B cell (primary cell): ENCODE measurements around the gene HOXC4. TPM values are rescaled to one million over a fixed set of nuclear protein-coding genes. Genes with fewer than 3 reads are reported as not detected.

Experiments
- ATAC-seq: fragments of 200-7000 bp; cut with Tn5 transposase; one replicate; pipeline ENCODE4 v1.10.0; 2021; ENCODE audit warnings: low read depth, mild to moderate bottlenecking, moderate number of reproducible peaks, moderate library complexity
- CTCF ChIA-PET: fragments of 350-600 bp; sonication (Branson Sonifier 250); formaldehyde crosslinking; loops from one replicate; lab custom pipeline; 2021; ENCODE audit warnings: antibody characterized with exemption, inconsistent platforms; lab: Charles Lee
- POLR2A ChIA-PET: fragments of 350-600 bp; sonication (Branson Sonifier 250); formaldehyde crosslinking; loops from one replicate; lab custom pipeline; 2021; ENCODE audit warnings: antibody characterized with exemption; lab: Charles Lee
- DNase-seq: peaks from one replicate; pipeline ENCODE4 v3.0.0; 2013
- H2AFZ ChIP-seq: 2 replicates; pipeline ENCODE4 v1.6.1; 2012; ENCODE audit warnings: mild to moderate bottlenecking, low read depth, low read length; ENCODE audit not compliant: insufficient read depth, poor library complexity, severe bottlenecking
- H3K27ac ChIP-seq, 2 donors: 1 replicate in 1 of 2; 2 replicates in 1 of 2; pipeline ENCODE4 v1.5.1; 2012 to 2013; ENCODE audit warnings: low read length in 2 of 2, mild to moderate bottlenecking in 2 of 2, moderate library complexity in 1 of 2
- H3K27me3 ChIP-seq, 4 experiments: fragments of 200-600 bp in 1 of 4; sonication (generic) in 1 of 4; replicated peaks in 1 of 4; 1 replicate in 2 of 4; 2 replicates in 2 of 4; pipeline versions ENCODE4 v1.6.1 to v1.7.0; 2013 to 2016; ENCODE audit warnings: low read length in 3 of 4, mild to moderate bottlenecking in 2 of 4, mixed read lengths in 1 of 4, moderate library complexity in 1 of 4; ENCODE audit not compliant: insufficient read depth in 4 of 4, control insufficient read depth in 3 of 4; ENCODE audit errors: control extremely low read depth in 1 of 4
- H3K36me3 ChIP-seq, 2 experiments: replicated peaks in 1 of 2; 1 replicate in 1 of 2; 2 replicates in 1 of 2; pipeline versions ENCODE4 v1.6.1 to v1.7.1; 2013; ENCODE audit warnings: low read length in 1 of 2; ENCODE audit not compliant: insufficient read depth in 2 of 2, control insufficient read depth in 1 of 2; ENCODE audit errors: control extremely low read depth in 1 of 2, extremely low read depth in 1 of 2
- H3K4me1 ChIP-seq, 2 donors: fragments of 200-600 bp in 1 of 2; sonication (generic) in 1 of 2; 1 replicate in 1 of 2; 2 replicates in 1 of 2; pipeline versions ENCODE4 v1.5.1 to v1.6.1; 2013 to 2017; ENCODE audit warnings: low read length in 2 of 2; ENCODE audit not compliant: control insufficient read depth in 2 of 2, insufficient read depth in 2 of 2
- H3K4me2 ChIP-seq: replicated peaks from 2 replicates; pipeline ENCODE3; 2012; ENCODE audit warnings: mild to moderate bottlenecking, low read depth, low read length; ENCODE audit not compliant: poor library complexity, severe bottlenecking
- H3K4me3 ChIP-seq, 5 experiments: fragments of 200-600 bp in 1 of 5; sonication (generic) in 1 of 5; 1 replicate in 3 of 5; 2 replicates in 2 of 5; pipeline versions ENCODE4 v1.5.1 to v1.7.0; 2011 to 2016; ENCODE audit warnings: low read length in 4 of 5, mild to moderate bottlenecking in 4 of 5, low read depth in 2 of 5, control low read depth in 1 of 5, moderate library complexity in 1 of 5; ENCODE audit not compliant: insufficient read depth in 1 of 5; ENCODE audit errors: control extremely low read depth in 1 of 5, extremely low read depth in 1 of 5
- H3K79me2 ChIP-seq: fragments of 200-600 bp; sonication (generic); one replicate; pipeline ENCODE4 v1.6.0; 2016; ENCODE audit warnings: low read length; ENCODE audit not compliant: control insufficient read depth, insufficient read depth
- H3K9ac ChIP-seq: fragments of 200-600 bp; sonication (generic); 2 replicates; pipeline ENCODE4 v1.6.1; 2017; ENCODE audit warnings: mild to moderate bottlenecking, low read length, moderate library complexity
- H3K9me3 ChIP-seq, 3 donors: one replicate each; pipeline versions ENCODE4 v1.6.1 to v1.7.1; 2013; ENCODE audit warnings: low read length in 2 of 3; ENCODE audit not compliant: control insufficient read depth in 2 of 3, insufficient read depth in 1 of 3; ENCODE audit errors: control extremely low read depth in 1 of 3
- H4K20me1 ChIP-seq: 2 replicates; pipeline ENCODE4 v1.6.0; 2012; ENCODE audit warnings: mild to moderate bottlenecking, low read length; ENCODE audit not compliant: insufficient read depth, control insufficient read depth, poor library complexity, severe bottlenecking
- H3K27ac Mint-ChIP-seq: one replicate; pipeline ENCODE4 v1.8.0; 2021; ENCODE audit warnings: mixed read lengths
- H3K27me3 Mint-ChIP-seq: one replicate; pipeline ENCODE4 v1.8.0; 2021; ENCODE audit warnings: mixed read lengths
- H3K4me1 Mint-ChIP-seq: one replicate; pipeline ENCODE4 v1.8.0; 2021; ENCODE audit warnings: mixed read lengths
- H3K4me3 Mint-ChIP-seq: one replicate; pipeline ENCODE4 v1.8.0; 2021; ENCODE audit warnings: mixed read lengths
- H3K9me3 Mint-ChIP-seq: one replicate; pipeline ENCODE4 v1.8.0; 2022; ENCODE audit warnings: mixed read lengths; ENCODE audit not compliant: insufficient read depth
- EZH2 ChIP-seq: IDR thresholded peaks from 2 replicates; pipeline ENCODE4 v1.6.1; 2012; ENCODE audit warnings: borderline replicate concordance, low read depth, mild to moderate bottlenecking, moderate library complexity, low read length; ENCODE audit not compliant: insufficient read depth, poor library complexity, severe bottlenecking
- WGBS: methylation state at CpG from one replicate; pipeline ENCODE4 v1.1.5; 2013; ENCODE audit warnings: missing lambda C conversion rate; ENCODE audit not compliant: insufficient coverage; 5-methylcytosine and 5-hydroxymethylcytosine counted together
- intact Hi-C: fragments of 100-400 bp; cut with micrococcal nuclease; formaldehyde crosslinking; loops from one replicate; pipeline ENCODE4 v1.10.0; 2022
- polyA plus RNA-seq: library from polyadenylated mRNA; depleted of rRNA; stranded (reverse); fragments of >200 nt; gene quantifications from 2 replicates; pipeline ENCODE4 v1.2.3, GENCODE V29; 2012
- total RNA-seq, 2 donors: library from RNA; stranded (reverse); fragments of 120-200 nt in 1 of 2; gene quantifications; 1 replicate in 1 of 2; 2 replicates in 1 of 2; pipeline versions ENCODE4 v1.2.3 to v1.2.4, GENCODE V29; 2013 to 2022
- TF ChIP-seq, protein P1 (sequence below): fragments of 200-600 bp; IDR thresholded peaks from one replicate; pipeline ENCODE4 v1.8.0; 2022; ENCODE audit warnings: antibody characterized with exemption, mild to moderate bottlenecking

Gene HOXC4
- total and polyA plus RNA-seq, 2 donors (not counting 1 experiment from before 2014, with no cell fraction given), result 4.3 to 6.5 TPM

DNA sequence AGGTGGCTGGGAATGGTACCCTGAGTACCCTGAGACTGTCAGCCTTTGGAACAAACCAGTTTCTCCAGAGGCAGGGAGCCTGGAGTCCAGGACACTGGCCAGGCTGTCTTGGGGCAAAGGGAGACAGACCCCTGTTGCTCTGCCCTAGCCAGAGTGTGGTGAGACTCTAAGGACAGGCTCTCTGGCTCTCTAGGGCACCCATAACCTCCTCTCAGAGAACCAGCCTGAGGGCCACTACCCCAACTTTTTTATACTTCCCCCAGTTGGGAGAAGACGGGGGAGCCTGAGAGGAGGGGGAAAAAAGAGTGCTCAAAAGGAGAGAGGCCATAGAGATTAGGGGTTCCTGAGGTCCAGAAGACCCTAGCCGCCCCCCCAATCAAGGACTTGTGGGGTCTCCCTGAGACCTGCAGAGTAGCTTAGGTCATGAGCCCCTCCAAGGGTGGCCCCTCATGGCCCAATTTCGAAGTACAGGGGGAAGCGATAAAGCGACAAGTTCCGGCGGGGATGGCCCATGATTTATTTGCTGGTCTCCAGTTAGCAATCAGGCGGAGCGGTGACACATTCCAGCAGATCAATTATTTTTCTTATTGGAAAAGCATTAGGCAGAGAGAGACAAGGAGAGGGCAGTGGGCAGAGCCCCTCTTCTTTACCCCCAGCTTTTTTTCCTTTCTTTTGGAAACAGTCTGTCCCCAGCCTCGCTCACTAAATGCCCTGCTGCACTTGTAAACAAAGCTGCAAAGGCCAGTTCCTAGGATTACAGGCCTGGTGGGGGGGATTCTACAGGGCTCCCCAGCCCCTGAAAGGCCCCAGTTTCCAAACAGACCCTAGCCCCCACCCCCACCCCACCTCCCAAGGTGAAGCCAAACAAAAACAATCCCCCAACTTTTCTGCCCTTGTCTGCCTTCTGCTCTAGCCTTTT, 43.3 kb upstream of the HOXC4 start:
- POLR2A ChIA-PET, result interaction anchor here (0.6 kb wide), 1 partner anchor 206 kb away, joined by 8 read pairs; no protein-coding TSS in a partner anchor
- H3K4me3 Mint-ChIP-seq, result peak overlapping the region; percentile 72
- peaks cover 32% of the 10 kb centered on the region for H3K4me1 Mint-ChIP-seq
- WGBS, result 16% methylated on average over 9 of the region's 10 CpGs
- no peak overlapping the region for H3K4me2 ChIP-seq
- no peak overlapping the region for H3K27ac ChIP-seq
- H3K4me1 ChIP-seq, result peaks cover 35 to 64% of the 10 kb centered on the region in 2 donors
- ATAC-seq, result no peak
- peaks cover 72% of the 10 kb centered on the region for H3K27me3 Mint-ChIP-seq
- CTCF ChIA-PET, result interaction anchor here (1.0 to 6.7 kb wide), 5 partner anchors 20 to 197 kb away, joined by 3 to 106 read pairs (median 5); partner anchors contain the start of gene SMUG1
- no peak overlapping the region for H3K9ac ChIP-seq
- H3K4me3 ChIP-seq, result no peak overlapping the region
- TF ChIP-seq EZH2, result no peak
- TF ChIP-seq, protein P1, sequence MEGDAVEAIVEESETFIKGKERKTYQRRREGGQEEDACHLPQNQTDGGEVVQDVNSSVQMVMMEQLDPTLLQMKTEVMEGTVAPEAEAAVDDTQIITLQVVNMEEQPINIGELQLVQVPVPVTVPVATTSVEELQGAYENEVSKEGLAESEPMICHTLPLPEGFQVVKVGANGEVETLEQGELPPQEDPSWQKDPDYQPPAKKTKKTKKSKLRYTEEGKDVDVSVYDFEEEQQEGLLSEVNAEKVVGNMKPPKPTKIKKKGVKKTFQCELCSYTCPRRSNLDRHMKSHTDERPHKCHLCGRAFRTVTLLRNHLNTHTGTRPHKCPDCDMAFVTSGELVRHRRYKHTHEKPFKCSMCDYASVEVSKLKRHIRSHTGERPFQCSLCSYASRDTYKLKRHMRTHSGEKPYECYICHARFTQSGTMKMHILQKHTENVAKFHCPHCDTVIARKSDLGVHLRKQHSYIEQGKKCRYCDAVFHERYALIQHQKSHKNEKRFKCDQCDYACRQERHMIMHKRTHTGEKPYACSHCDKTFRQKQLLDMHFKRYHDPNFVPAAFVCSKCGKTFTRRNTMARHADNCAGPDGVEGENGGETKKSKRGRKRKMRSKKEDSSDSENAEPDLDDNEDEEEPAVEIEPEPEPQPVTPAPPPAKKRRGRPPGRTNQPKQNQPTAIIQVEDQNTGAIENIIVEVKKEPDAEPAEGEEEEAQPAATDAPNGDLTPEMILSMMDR, result no peak
- DNase-seq, result no peak
- H3K36me3 ChIP-seq, result no peaks in the 10 kb centered on the region
- no peaks in the 10 kb centered on the region for H3K79me2 ChIP-seq
- H3K27me3 ChIP-seq, result peaks cover 0 to 91% (median 81%) of the 10 kb centered on the region in 4 experiments
- intact Hi-C loops, result loop anchor here (5.0 kb wide), 2 partner anchors 33 to 58 kb away; partner anchors contain the start of gene HOXC12
- peak overlapping the region; percentile 73 for H3K27ac Mint-ChIP-seq
- peaks cover 0 to 36% (median 4%) of the 10 kb centered on the region in 3 donors for H3K9me3 ChIP-seq
- no peak overlapping the region for H2AFZ ChIP-seq
- H3K9me3 Mint-ChIP-seq, result no peaks in the 10 kb centered on the region
- no peaks in the 10 kb centered on the region for H4K20me1 ChIP-seq
